GM19468 (cell line): ENCODE data around the gene SLC24A5.

ENCODE experiments used
- ATAC-seq: cut with Tn5 transposase; IDR thresholded peaks from one replicate; pipeline ENCODE4 v1.9.1; 2021; ENCODE audit warnings: mild to moderate bottlenecking, moderate library complexity, moderate number of reproducible peaks; ENCODE audit not compliant: unreplicated experiment; ENCODE audit errors: extremely low read depth

SLC24A5 gene

GRCh38 chr15:48120745-48121144, at the start of gene SLC24A5:
Gene SLC24A5 (plus strand): TSS chr15:48120990. CDS start chr15:48121045, 55 bp downstream.
- ATAC-seq: no peak

- ATAC-seq: no peak
These were observed 47.8 kb upstream of the SLC24A5 start for GRCh38 chr15:48072941-48073340.

GRCh38 chr15:48073881-48074280, 46.9 kb upstream of the SLC24A5 start:
- ATAC-seq: no peak

- ATAC-seq: no peak
These were observed 44.3 kb upstream of the SLC24A5 start for GRCh38 chr15:48076454-48076853.

GRCh38 chr15:48077616-48078184, 43.1 kb upstream of the SLC24A5 start:
- ATAC-seq: no peak

- no peak for ATAC-seq
These were observed 35.8 kb upstream of the SLC24A5 start for GRCh38 chr15:48084759-48085590.

- no peak for ATAC-seq
These were observed 35.2 kb upstream of the SLC24A5 start for GRCh38 chr15:48085591-48085930.

DNA sequence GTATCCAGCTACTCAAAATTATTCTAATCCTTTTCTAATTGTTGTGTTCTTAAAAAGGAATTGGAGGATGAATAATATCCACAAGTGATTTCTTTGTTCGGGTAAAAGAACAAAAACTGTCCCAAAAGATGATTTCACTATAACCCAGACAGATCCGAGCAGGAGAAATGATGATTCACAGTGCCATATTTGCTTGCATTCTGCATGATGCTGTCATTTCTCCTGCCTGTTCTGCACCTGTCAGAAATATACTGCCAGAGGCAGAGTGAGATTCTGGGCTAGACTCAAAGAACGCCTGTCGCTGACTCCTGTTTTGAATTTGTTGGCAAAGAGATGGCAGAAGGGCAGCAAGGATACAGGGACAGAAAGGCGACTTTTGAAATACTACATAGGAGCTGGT, 34.7 kb upstream of the SLC24A5 start:
- ATAC-seq: no peak

GRCh38 chr15:48086576-48086975, 34.2 kb upstream of the SLC24A5 start:
- ATAC-seq: no peak

- no peak for ATAC-seq
These were observed 32.9 kb upstream of the SLC24A5 start for GRCh38 chr15:48087844-48088243.

DNA sequence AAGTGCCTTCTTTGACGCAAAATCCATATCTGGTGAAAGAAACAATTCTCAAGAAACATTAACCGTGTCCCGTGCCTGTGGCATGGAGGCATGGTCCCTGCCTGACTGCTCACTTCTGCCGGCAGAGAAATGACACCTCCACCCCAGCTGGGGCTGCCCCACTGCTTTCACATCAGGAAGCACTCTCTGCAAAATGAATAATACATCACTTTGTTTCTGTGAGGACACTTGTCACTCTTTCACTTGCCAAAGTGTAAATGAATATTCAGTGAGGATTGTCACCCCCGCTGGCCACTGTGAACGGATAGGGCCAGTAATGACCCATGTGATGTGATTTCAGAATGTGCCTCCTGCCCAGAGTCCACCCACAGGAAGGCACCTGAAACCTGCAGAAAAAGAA, 31.1 kb upstream of the SLC24A5 start:
- no peak for ATAC-seq

DNA sequence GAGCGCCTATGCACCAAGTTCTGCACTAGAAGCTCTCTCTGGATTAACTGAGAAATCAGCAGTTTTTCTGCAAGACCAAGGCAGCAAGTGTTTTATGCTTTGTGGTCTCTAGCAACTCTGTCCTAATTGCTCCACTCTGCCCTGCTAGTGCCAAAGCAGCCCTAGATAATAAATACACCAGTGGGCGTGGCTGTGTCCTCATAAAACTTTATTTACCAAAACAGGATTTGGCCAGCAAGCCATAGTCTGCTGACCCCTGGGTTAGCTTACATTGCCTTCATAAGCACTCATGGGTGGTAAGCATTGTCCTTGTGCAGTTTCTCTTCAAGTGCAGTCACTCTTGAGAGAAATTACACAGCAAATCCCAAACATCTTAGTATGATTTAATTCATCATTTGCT, 30.7 kb upstream of the SLC24A5 start:
- no peak for ATAC-seq

DNA sequence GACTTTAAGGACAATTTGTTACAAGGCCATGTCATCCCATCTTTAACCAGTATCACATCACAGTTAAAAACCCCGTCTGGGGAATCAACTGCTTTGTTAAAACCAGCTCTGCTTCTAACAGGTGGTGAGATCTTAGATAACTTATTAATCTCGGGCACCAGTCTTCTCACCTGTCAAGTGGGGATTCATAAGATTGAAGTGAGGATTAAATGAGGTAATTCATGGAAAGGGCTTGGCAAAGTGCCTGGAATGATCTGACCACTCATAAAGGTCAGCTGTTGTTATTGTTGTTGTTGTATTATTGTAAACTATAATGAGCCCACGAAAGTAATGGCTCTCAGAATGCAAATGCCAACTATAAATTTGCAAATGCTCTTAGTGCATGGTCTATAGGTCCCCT, 30.1 kb upstream of the SLC24A5 start:
- no peak for ATAC-seq

DNA sequence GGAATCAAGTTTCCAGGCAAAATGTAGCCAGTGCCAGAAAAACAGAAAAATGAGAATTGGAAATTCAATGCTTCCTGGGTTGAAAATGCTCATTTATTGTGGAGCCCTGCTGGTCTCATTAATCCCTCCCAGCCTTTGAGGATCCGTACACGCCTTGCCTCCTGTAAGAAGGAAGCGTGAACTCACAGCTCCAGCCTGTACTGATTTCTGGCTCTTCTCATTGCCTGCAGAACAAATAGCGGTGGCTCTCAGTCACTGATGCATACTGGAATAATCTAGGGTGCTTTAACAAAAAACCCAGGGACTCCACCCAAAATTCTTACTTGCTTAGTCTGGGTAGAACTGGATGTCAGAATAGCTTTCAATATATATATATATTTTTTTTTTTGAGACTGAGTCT, 29.3 kb upstream of the SLC24A5 start:
- ATAC-seq: no peak

DNA sequence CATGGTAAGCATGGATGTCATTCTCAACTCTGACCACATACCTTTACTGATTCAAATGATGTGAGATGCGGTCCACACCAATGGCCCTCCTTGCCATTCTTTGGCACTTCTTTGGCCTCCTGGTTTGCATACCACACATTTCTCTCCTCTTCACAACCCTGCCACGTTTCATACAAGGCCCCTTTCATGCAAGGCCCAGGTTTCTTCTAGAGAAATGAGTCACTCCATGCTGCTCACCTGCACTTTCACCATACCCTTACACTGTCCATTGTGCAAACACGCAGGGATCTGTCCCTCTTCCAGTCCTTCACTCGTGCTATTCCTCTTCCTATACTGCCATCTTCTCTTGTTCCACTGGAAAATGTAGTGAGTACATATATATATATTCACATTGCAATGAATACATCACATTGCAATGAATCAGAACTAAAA, 24.4 kb upstream of the SLC24A5 start:
- no peak for ATAC-seq

DNA sequence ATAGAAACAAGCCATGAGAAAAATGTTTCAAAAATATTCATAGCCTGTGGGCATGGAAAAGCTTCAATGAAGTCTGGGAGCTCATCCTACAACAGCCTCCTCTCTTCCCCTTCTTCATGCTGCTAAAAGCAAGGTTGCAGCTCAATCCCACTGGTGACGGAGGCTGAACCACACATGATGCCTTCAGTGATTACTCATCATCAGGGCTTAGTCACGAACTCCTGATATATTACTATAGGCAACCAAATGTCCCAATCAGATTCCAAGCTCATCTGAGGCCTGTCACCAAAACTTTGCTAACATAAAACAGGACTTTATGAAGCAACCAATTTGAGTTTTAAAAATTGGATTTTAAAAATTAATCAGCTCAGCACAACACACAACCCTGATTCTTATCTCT, 24.0 kb upstream of the SLC24A5 start:
- no peak for ATAC-seq

- no peak for ATAC-seq
These were observed 23.5 kb upstream of the SLC24A5 start for GRCh38 chr15:48097264-48097663.

DNA sequence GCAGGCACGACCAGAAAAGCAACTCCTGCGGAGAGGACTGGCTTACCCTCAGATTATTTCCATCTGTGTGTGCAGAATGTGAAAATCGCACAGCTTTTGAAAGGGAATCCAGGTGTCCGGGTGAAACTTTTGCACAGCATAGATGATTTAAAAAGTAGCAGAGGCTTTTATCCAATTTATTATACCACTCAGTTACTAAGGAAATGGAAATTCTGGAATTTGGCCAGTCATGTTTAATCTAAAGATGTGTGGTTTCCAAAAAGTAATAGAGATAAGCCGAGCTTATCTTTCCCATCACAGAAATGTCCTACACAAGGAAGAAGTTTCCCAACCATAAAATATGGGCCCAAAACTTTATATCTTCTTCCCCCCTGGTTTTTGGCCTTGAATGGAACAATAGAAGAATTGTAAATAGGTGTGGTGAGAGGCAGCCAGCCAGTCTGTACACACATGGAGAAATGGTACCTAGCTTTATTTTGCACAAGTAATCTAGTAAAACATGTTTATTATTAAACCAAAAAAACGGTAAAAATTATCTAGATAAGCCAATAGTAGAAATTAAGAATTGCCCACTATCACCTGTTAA, 19.3 kb upstream of the SLC24A5 start:
- ATAC-seq: no peak

DNA sequence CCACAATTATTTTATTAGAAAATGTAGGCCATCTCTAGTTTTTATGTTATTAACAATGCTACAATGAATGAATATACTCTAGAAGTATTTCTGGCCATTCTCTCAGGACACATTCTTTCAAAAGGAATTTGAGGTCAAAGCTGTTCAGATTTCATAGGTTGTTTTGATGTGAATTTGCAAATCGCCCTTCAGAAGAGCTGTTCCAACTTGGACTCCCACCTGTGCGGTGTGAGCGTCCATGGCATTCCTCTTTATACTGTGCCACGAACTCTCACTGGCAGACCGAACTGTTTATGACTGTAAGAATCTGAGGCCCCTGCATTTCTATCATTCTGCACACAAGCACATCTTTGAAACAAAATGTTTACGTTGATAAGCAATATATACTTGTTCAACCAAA, 18.6 kb upstream of the SLC24A5 start:
- no peak for ATAC-seq

DNA sequence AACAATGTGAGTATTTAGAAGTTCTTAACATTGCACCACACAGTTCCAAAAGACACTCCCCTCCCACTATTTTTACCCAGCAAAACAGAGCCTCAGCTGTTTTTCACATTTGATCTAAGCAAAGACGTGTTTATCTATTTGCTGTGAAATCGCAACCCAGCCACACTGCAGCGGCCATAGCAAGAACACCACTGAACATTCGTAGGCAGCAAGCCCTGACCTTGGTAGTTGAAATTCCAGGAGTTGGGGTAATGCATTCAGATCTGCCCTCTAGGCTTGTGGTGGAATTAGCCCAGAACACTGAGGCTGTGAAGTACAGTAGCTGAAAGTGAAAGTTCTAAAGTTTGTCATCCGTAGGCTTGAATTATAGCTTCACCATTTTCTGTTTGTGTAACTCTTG, 17.1 kb upstream of the SLC24A5 start:
- no peak for ATAC-seq

- ATAC-seq: no peak
These were observed 14.9 kb upstream of the SLC24A5 start for GRCh38 chr15:48105936-48106335.

DNA sequence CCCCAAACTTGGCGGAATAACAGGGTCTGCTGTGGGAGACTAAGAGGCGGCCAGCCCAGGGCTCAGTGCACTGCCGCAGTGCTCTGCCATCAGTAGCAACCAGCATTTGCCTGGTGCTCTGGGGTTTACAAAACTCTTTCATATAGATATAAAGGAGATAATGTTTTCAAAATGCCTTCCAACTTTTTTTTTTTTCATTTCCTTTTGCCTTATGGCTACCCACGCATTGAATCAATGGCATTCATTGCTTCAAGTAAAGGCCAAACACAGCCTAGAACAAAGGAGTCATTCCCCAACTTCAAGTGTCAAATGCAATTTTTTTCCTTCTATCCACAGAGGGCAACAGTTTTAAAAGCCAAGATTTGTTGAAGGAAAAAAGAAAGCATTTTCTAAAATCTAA, 11.6 kb upstream of the SLC24A5 start:
- ATAC-seq: no peak
